K562 (cell line): ENCODE data around the gene PPAN. TPM values are rescaled to one million over a fixed set of nuclear protein-coding genes. Genes with fewer than 3 reads are reported as not detected.

ENCODE experiments used
- ARHGAP35 ChIP-seq: fragments of 450-650 bp; IDR thresholded peaks from 2 replicates; pipeline ENCODE4 v1.6.1; 2018; ENCODE audit not compliant: partially characterized antibody
- CBX8 ChIP-seq: fragments of 200-600 bp; sonication (generic); IDR thresholded peaks from 2 replicates; pipeline ENCODE4 v1.6.1; 2012; ENCODE audit warnings: borderline replicate concordance, mixed run types, low read depth, mild to moderate bottlenecking, moderate library complexity, mixed read lengths, low read length, control low read depth, inconsistent platforms; ENCODE audit not compliant: poor library complexity, severe bottlenecking; ENCODE audit errors: extremely low read depth
- CXXC5 ChIP-seq: fragments of 250-450 bp; sonication (Bioruptor Pico); IDR thresholded peaks from 2 replicates; pipeline ENCODE4 v1.8.0; 2022; ENCODE audit warnings: inconsistent platforms, mild to moderate bottlenecking, moderate library complexity
- ESRRA ChIP-seq: fragments of 450-650 bp; IDR thresholded peaks from 2 replicates; pipeline ENCODE4 v1.6.1; 2014; ENCODE audit warnings: low read depth, mild to moderate bottlenecking, moderate library complexity, borderline replicate concordance
- ETV5 ChIP-seq: sonication (generic); formaldehyde crosslinking; IDR thresholded peaks from 2 replicates; pipeline ENCODE4 v1.4.0; 2020; ENCODE audit warnings: low read depth, mild to moderate bottlenecking, missing genetic modification reagents
- GATA2 ChIP-seq: sonication (generic); formaldehyde crosslinking; IDR thresholded peaks from 2 replicates; pipeline ENCODE4 v1.4.0; 2020; ENCODE audit warnings: mild to moderate bottlenecking, missing genetic modification reagents
- GATAD2B ChIP-seq: fragments of 450-650 bp; IDR thresholded peaks from 2 replicates; pipeline ENCODE4 v1.6.1; 2017; ENCODE audit warnings: mild to moderate bottlenecking, borderline replicate concordance
- KLF10 ChIP-seq: fragments of 250-450 bp; sonication (Bioruptor Pico); IDR thresholded peaks from 2 replicates; pipeline ENCODE4 v1.6.1; 2021; ENCODE audit warnings: matching md5 sums
- MYC ChIP-seq, 2 experiments: fragments of 250-450 bp in 1 of 2; sonication (Bioruptor Pico) in 1 of 2; IDR thresholded peaks; 2 replicates each; pipeline versions ENCODE4 v1.5.1 to v1.6.1; 2012 to 2021; ENCODE audit warnings: low read depth in 2 of 2, borderline replicate concordance in 1 of 2, improper control_type of control experiment in 1 of 2, low read length in 1 of 2, mild to moderate bottlenecking in 1 of 2, moderate library complexity in 1 of 2
- NCOA4 ChIP-seq: fragments of 450-650 bp; IDR thresholded peaks from 2 replicates; pipeline ENCODE4 v1.6.1; 2018; ENCODE audit warnings: mild to moderate bottlenecking; ENCODE audit not compliant: partially characterized antibody
- PCBP2 ChIP-seq: fragments of 200-400 bp; formaldehyde crosslinking; IDR thresholded peaks from 2 replicates; pipeline ENCODE4 v1.6.1; 2018; ENCODE audit warnings: low read length, low read depth, mild to moderate bottlenecking, moderate library complexity; ENCODE audit not compliant: poor library complexity, severe bottlenecking
- PHF21A ChIP-seq: fragments of 450-650 bp; IDR thresholded peaks from 2 replicates; pipeline ENCODE4 v1.6.1; 2017; ENCODE audit warnings: low read depth, borderline replicate concordance
- RBBP5 ChIP-seq: fragments of 200-600 bp; sonication (generic); IDR thresholded peaks from 2 replicates; pipeline ENCODE4 v1.6.1; 2012; ENCODE audit warnings: borderline replicate concordance, mild to moderate bottlenecking, low read length, control low read depth, inconsistent platforms; ENCODE audit not compliant: insufficient read depth, poor library complexity, severe bottlenecking
- SMAD2 ChIP-seq: fragments of 150-350 bp; IDR thresholded peaks from 2 replicates; pipeline ENCODE4 v1.6.1; 2014; ENCODE audit warnings: low read depth, mild to moderate bottlenecking, low read length
- SPI1 ChIP-seq: IDR thresholded peaks from 2 replicates; pipeline ENCODE4 v1.6.1; 2011; ENCODE audit warnings: low read depth, low read length, control low read depth, borderline replicate concordance
- TEAD4 ChIP-seq, 2 experiments: sonication (generic) in 1 of 2; formaldehyde crosslinking in 1 of 2; IDR thresholded peaks; 2 replicates each; pipeline versions ENCODE4 v1.6.1 to v1.8.0; 2012 to 2022; ENCODE audit warnings: borderline replicate concordance in 1 of 2, inconsistent platforms in 1 of 2, low read length in 1 of 2, mild to moderate bottlenecking in 1 of 2, missing genetic modification reagents in 1 of 2
- U2AF2 ChIP-seq: fragments of 200-400 bp; formaldehyde crosslinking; optimal IDR thresholded peaks from 2 replicates; pipeline ENCODE3; 2017; ENCODE audit warnings: low read depth, mild to moderate bottlenecking, low read length
- XRCC4 ChIP-seq: IDR thresholded peaks from one replicate; pipeline ENCODE4 v1.6.1; 2011; ENCODE audit not compliant: insufficient read depth, insufficient read length; ENCODE audit errors: extremely low read depth
- ZFP1 ChIP-seq: fragments of 450-650 bp; formaldehyde crosslinking; IDR thresholded peaks from 2 replicates; pipeline ENCODE4 v1.4.0; 2020; ENCODE audit warnings: mild to moderate bottlenecking, mixed read lengths
- polyA plus RNA-seq, 8 experiments: library from polyadenylated mRNA; depleted of rRNA in 4 of 8; stranded (reverse) in 5 of 8; unstranded in 3 of 8; fragments of >200 nt; fragmentation: Nextera tagmentation in 2 of 8; fragmentation: Illumina TruSeq in 1 of 8; extraction: Ambion mirVana in 2 of 8; extraction: Trizol in 1 of 8; gene quantifications; 2 replicates each; pipeline versions ENCODE4 v1.2.1 to v1.2.3, GENCODE V29; 2011 to 2014; ENCODE audit warnings: inconsistent platforms in 1 of 8, missing spikeins in 1 of 8
- total RNA-seq, 7 experiments: library from RNA; depleted of rRNA in 6 of 7; stranded (reverse); fragments of >200 nt in 6 of 7; fragmentation: Illumina TruSeq in 2 of 7; extraction: Trizol in 2 of 7; gene quantifications; 2 replicates each; pipeline versions ENCODE4 v1.2.1 to v1.2.3, GENCODE V29; 2011 to 2021; ENCODE audit warnings: low replicate concordance in 1 of 7
- TF ChIP-seq, protein P1 (sequence below), 2 experiments: fragments of 450-650 bp; conservative IDR thresholded peaks; 2 replicates each; pipeline ENCODE4 v1.6.1; 2017; ENCODE audit warnings: mild to moderate bottlenecking in 2 of 2, moderate library complexity in 2 of 2
- TF ChIP-seq, protein P2 (sequence below): sonication (generic); formaldehyde crosslinking; IDR thresholded peaks from 2 replicates; pipeline ENCODE4 v1.8.1; 2023; ENCODE audit warnings: mild to moderate bottlenecking, missing genetic modification reagents

The PPAN gene
- total and polyA plus RNA-seq, 9 of the 15 experiments (the other 6 are each of a cell fraction or from before 2014, with no cell fraction given), result 2.2 to 129 (median 59.1) TPM

DNA sequence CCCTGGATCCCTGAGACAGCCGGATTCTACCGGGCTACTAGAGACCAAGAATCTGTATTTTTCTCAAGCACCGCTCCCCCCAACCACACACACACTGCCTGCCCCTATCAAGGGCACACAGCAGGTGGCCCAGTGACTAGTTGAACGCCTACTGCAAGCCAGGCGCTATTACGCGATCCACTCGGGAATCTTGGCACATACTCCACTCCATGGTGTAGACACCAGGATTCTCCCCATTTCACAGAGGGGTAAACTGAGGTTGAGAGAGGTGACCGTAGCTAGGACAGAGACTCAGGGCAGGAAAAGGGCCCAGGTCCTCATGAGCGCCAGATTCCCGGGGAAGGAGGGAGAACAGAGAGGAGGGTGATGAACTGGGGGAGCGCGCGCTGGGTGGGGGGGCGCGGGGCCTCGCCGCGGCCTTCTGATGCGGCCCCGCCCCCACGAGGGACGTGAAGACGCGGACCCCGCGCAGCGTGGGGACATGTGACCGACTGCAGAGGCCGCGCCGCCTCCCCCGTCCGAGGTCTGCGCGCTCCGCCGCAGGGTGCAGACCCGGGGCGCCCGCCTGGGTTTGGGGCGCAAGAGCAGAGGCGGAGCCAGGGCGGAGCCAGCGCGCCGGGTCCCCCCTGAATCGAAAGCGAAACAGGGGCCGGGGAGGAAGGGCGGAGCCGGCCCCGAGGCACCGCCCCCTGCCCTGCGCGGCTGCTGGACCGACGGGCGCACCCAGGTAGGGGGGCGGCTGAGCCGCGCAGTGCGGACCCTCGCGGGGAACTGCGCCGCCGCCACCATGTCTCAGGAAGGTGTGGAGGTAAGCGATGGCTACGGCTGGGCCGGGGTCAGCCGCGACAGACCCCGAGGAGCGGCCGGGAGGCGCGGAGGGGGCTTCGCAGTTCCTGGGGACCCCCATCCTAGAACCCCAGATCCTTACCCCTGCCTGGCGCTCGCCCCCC, 20.2 kb upstream of the PPAN start, which contains the start of gene SHFL (continued):
- TF ChIP-seq CBX8, result no peak
- peak; percentile 97 for TF ChIP-seq ESRRA
- no peak for TF ChIP-seq KLF10 (CRISPR knock-in tag)
- no peak for TF ChIP-seq XRCC4
- peak; percentile 63 for TF ChIP-seq RBBP5
- no peak for TF ChIP-seq ARHGAP35
- TF ChIP-seq U2AF2, result no peak
- TF ChIP-seq PHF21A, result no peak
- TF ChIP-seq GATA2, result 0 out of 2 replicates have a peak, but pooled peaks have one; percentile 29
- no peak for TF ChIP-seq SMAD2
- TF ChIP-seq GATAD2B, result peak; percentile 19; the same call in 1 of the 2 replicates
- no peak for TF ChIP-seq ZFP1 (CRISPR knock-in tag)
- TF ChIP-seq SPI1, result no peak; the same call in 1 of the 2 replicates
- TF ChIP-seq, protein P1, sequence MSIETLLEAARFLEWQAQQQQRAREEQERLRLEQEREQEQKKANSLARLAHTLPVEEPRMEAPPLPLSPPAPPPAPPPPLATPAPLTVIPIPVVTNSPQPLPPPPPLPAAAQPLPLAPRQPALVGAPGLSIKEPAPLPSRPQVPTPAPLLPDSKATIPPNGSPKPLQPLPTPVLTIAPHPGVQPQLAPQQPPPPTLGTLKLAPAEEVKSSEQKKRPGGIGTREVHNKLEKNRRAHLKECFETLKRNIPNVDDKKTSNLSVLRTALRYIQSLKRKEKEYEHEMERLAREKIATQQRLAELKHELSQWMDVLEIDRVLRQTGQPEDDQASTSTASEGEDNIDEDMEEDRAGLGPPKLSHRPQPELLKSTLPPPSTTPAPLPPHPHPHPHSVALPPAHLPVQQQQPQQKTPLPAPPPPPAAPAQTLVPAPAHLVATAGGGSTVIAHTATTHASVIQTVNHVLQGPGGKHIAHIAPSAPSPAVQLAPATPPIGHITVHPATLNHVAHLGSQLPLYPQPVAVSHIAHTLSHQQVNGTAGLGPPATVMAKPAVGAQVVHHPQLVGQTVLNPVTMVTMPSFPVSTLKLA (conservative IDR thresholded peaks at IDR 0.05), result peak in 1 of 2 experiments; percentile 64; a peak in 3 of 4 replicates
- no peak for TF ChIP-seq PCBP2
- TF ChIP-seq NCOA4, result peak; percentile 48
- TF ChIP-seq TEAD4 (IDR thresholded peaks at IDR 0.05; ENCODE audit: low read length), result no peak
- no peak for TF ChIP-seq TEAD4 (CRISPR knock-in tag; IDR thresholded peaks at IDR 0.05; ENCODE audit: borderline replicate concordance)
- TF ChIP-seq MYC (IDR thresholded peaks at IDR 0.05; ENCODE audit: low read depth, low read length), result peak; percentile 23; the same call in 1 of the 2 replicates
- TF ChIP-seq MYC (CRISPR knock-in tag; IDR thresholded peaks at IDR 0.05; ENCODE audit: borderline replicate concordance, low read depth), result no peak
- peak; percentile 83 for TF ChIP-seq CXXC5 (CRISPR knock-in tag)
- TF ChIP-seq, protein P2, sequence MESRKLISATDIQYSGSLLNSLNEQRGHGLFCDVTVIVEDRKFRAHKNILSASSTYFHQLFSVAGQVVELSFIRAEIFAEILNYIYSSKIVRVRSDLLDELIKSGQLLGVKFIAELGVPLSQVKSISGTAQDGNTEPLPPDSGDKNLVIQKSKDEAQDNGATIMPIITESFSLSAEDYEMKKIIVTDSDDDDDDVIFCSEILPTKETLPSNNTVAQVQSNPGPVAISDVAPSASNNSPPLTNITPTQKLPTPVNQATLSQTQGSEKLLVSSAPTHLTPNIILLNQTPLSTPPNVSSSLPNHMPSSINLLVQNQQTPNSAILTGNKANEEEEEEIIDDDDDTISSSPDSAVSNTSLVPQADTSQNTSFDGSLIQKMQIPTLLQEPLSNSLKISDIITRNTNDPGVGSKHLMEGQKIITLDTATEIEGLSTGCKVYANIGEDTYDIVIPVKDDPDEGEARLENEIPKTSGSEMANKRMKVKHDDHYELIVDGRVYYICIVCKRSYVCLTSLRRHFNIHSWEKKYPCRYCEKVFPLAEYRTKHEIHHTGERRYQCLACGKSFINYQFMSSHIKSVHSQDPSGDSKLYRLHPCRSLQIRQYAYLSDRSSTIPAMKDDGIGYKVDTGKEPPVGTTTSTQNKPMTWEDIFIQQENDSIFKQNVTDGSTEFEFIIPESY (CRISPR knock-in tag), result no peak; the same call in 1 of the 2 replicates
- no peak for TF ChIP-seq ETV5
